ENCODE data around the gene KIF1A.

The KIF1A gene

DNA sequence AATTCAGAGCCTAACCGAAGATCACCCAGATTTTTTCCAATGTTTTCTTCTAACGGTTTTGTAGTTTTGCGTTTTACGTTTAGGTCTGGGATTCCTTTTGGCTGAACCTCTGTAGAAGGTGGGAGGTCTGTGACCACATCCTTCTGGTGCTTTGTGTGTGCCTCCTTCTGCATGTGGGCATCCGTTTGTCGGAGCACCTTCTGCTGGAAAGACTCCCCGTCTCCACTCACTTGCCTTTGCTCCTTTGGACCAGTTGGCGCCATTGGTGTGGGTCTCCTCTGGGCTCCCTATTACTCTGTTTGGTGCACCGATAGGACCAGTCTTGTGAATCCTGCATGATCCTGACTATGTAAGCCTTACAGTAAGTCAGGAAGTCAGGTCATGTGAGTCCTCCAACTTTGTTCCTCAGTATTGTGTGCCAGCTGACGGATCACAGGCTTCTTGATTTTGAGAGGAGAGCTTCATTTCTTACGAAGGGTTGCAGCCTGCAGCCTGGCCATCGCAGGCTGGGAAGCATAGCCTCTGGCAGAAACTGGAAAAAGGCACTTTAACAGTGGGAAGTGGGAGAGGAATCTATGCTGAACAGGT, 114.7 kb downstream of the KIF1A start:
- no peak overlapping the region for H3K4me2 ChIP-seq (ENCODE audit: low read length)
- H3K27me3 ChIP-seq (ENCODE audit: insufficient read depth, low read length), result no peaks in the 10 kb centered on the region

DNA sequence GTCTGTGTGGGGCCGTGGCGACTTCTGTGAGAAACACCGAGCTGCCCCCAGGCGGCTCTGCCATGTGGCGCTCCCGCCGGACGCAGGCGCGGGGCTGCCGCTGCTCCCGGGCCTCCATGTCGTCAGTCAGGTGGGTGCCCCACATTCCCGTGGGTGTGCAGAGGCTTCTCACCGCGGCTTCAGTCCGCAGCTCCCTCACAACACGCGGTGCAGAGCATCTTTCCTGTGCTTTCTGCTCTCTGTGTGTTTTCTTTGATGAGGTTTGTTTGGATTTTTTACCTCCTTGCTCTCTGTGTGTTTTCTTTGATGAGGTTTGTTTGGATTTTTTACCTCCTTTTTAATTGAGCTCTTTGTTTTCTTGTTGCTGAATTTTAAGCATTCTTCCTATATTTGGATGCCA, 115.4 kb downstream of the KIF1A start:
- H3K27me3 ChIP-seq (ENCODE audit: insufficient read depth, low read length), result no peaks in the 10 kb centered on the region
- no peak overlapping the region for H3K4me3 ChIP-seq (ENCODE audit: low read depth, low read length, poor library complexity, severe bottlenecking)
- no peaks in the 10 kb centered on the region for H3K9me2 ChIP-seq (ENCODE audit: low read depth, low read length)
- no peak overlapping the region for H2AFZ ChIP-seq (ENCODE audit: low read length)
- no peaks in the 10 kb centered on the region for H3K36me3 ChIP-seq (ENCODE audit: insufficient read depth, low read length)
- H3K9me3 ChIP-seq (ENCODE audit: low read length), result no peaks in the 10 kb centered on the region
- no peaks in the 10 kb centered on the region for H3F3A ChIP-seq (ENCODE audit: insufficient read depth, low read length)
- no peaks in the 10 kb centered on the region for H3K4me1 ChIP-seq (ENCODE audit: insufficient read depth, low read length, severe bottlenecking)
- no peak overlapping the region for H3K27ac ChIP-seq (ENCODE audit: low read depth, low read length, poor library complexity, severe bottlenecking)
- no peak overlapping the region for H3K4me2 ChIP-seq (ENCODE audit: low read length)
- H3K79me2 ChIP-seq (ENCODE audit: insufficient read depth, low read length), result no peaks in the 10 kb centered on the region
- no peak overlapping the region for H3K9ac ChIP-seq (ENCODE audit: low read length)
- H4K20me1 ChIP-seq (ENCODE audit: insufficient read depth, low read length), result no peaks in the 10 kb centered on the region
- TF ChIP-seq, protein P1, sequence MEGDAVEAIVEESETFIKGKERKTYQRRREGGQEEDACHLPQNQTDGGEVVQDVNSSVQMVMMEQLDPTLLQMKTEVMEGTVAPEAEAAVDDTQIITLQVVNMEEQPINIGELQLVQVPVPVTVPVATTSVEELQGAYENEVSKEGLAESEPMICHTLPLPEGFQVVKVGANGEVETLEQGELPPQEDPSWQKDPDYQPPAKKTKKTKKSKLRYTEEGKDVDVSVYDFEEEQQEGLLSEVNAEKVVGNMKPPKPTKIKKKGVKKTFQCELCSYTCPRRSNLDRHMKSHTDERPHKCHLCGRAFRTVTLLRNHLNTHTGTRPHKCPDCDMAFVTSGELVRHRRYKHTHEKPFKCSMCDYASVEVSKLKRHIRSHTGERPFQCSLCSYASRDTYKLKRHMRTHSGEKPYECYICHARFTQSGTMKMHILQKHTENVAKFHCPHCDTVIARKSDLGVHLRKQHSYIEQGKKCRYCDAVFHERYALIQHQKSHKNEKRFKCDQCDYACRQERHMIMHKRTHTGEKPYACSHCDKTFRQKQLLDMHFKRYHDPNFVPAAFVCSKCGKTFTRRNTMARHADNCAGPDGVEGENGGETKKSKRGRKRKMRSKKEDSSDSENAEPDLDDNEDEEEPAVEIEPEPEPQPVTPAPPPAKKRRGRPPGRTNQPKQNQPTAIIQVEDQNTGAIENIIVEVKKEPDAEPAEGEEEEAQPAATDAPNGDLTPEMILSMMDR (IDR thresholded peaks at IDR 0.05; ENCODE audit: low read length), result no peak
- no peak for TF ChIP-seq EZH2 (IDR thresholded peaks at IDR 0.05; ENCODE audit: borderline replicate concordance, low read length)

More for the DNA sequence above, 114.7 kb downstream of the KIF1A start:
- Histone ChIP-seq H3K9me2 (ENCODE audit: low read depth, low read length) (no peaks in the 10 kb centered on the region), H2AFZ (ENCODE audit: low read length) (no peak overlapping the region), H3K9ac (ENCODE audit: low read length) (no peak overlapping the region), H3K4me3 (ENCODE audit: low read depth, low read length, poor library complexity, severe bottlenecking) (no peak overlapping the region), H3F3A (ENCODE audit: insufficient read depth, low read length) (no peaks in the 10 kb centered on the region), H3K79me2 (ENCODE audit: insufficient read depth, low read length) (no peaks in the 10 kb centered on the region), H3K9me3 (ENCODE audit: low read length) (no peaks in the 10 kb centered on the region), H3K27ac (ENCODE audit: low read depth, low read length, poor library complexity, severe bottlenecking) (no peak overlapping the region), H3K36me3 (ENCODE audit: insufficient read depth, low read length) (no peaks in the 10 kb centered on the region), H3K4me1 (ENCODE audit: insufficient read depth, low read length, severe bottlenecking) (no peaks in the 10 kb centered on the region), H4K20me1 (ENCODE audit: insufficient read depth, low read length) (no peaks in the 10 kb centered on the region)
- TF ChIP-seq EZH2 (IDR thresholded peaks at IDR 0.05; ENCODE audit: borderline replicate concordance, low read length), result no peak
- TF ChIP-seq, protein P1 (IDR thresholded peaks at IDR 0.05; ENCODE audit: low read length), result no peak

DNA sequence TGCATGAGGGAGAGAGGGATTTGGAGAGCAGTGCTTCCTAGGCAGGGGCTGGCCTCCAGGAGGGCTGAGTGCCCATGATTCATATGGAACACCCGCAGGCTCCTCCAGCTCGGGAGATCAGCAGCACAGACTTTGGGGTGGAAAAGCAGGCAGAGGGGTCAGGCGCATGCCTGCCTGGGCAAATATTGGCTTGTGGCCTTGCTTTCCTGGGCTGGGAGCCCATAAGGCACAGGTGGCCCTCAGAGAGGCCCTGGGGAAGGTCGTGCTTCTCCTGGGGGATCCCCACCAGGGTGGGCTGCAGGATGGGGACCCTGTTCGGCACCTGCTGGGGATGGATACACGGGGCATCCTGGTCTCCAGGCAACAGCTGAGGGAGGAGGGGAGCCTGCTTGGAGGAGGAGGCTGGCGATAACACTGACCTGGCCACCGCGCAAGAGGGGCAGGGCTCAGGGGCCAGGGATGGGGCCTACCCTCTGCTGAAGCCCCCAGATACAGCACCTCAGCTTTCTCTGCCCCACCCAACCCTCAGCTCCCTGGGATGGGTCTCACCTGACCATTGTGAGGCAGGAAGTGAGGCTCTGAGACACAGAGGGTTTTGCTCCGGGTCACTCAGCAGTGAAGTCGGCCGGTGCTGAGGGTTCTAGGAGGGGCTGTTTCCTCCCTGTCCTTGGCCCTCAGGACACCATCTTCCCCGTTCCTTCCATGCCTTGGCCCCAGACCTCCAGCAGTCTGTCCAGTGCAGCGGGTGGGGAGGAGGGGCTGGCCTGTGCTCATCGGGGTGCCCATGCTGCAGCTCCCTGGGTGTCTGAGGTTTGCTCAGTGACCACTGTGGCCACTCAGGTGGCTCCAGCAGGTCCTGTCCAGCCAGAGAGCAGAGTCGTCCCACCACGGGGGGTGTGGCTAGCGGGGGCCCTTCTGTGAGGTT, 116.3 kb downstream of the KIF1A start:
- H3F3A ChIP-seq (ENCODE audit: insufficient read depth, low read length), result no peaks in the 10 kb centered on the region
- no peaks in the 10 kb centered on the region for H3K27me3 ChIP-seq (ENCODE audit: insufficient read depth, low read length)

More for the DNA sequence above, 116.3 kb downstream of the KIF1A start:
- Histone ChIP-seq H3K4me1 (ENCODE audit: insufficient read depth, low read length, severe bottlenecking) (no peaks in the 10 kb centered on the region), H3K9me3 (ENCODE audit: low read length) (no peaks in the 10 kb centered on the region), H3K4me3 (ENCODE audit: low read depth, low read length, poor library complexity, severe bottlenecking) (no peak overlapping the region), H3K79me2 (ENCODE audit: insufficient read depth, low read length) (no peaks in the 10 kb centered on the region), H4K20me1 (ENCODE audit: insufficient read depth, low read length) (no peaks in the 10 kb centered on the region), H3K9me2 (ENCODE audit: low read depth, low read length) (no peaks in the 10 kb centered on the region), H3K36me3 (ENCODE audit: insufficient read depth, low read length) (no peaks in the 10 kb centered on the region), H2AFZ (ENCODE audit: low read length) (no peak overlapping the region), H3K9ac (ENCODE audit: low read length) (no peak overlapping the region), H3K4me2 (ENCODE audit: low read length) (no peak overlapping the region), H3K27ac (ENCODE audit: low read depth, low read length, poor library complexity, severe bottlenecking) (no peak overlapping the region)
- TF ChIP-seq, protein P1 (IDR thresholded peaks at IDR 0.05; ENCODE audit: low read length), result no peak
- TF ChIP-seq EZH2 (IDR thresholded peaks at IDR 0.05; ENCODE audit: borderline replicate concordance, low read length), result no peak

Data from OCI-LY1 (cell line).